Peyer's patch (tissue), 4 donors: ENCODE results near the gene MDM2. TPM values are rescaled to one million over a fixed set of nuclear protein-coding genes. Genes with fewer than 3 reads are reported as not detected.
"Not testable (repeated sequence)": the region's sequence is repeated elsewhere in the genome, so short reads cannot be mapped to it uniquely, and the experiment has no call there.

Experiments
- DNase-seq, 3 donors: peaks; one replicate each; pipeline ENCODE4 v3.0.0-alpha.2; 2017 to 2019
- H3K27ac ChIP-seq, 4 donors: fragments of 200-600 bp; sonication (generic); one replicate each; pipeline ENCODE4 v1.5.1; 2016 to 2019
- H3K27me3 ChIP-seq, 2 donors: fragments of 200-600 bp; sonication (generic); one replicate each; pipeline ENCODE4 v1.5.1; 2019
- H3K36me3 ChIP-seq, 3 donors: fragments of 200-600 bp; sonication (generic); one replicate each; pipeline ENCODE4 v1.5.1; 2016 to 2019
- H3K4me1 ChIP-seq, 4 donors: fragments of 200-600 bp; sonication (generic); one replicate each; pipeline ENCODE4 v1.5.1; 2016 to 2019
- H3K4me3 ChIP-seq, 4 donors: fragments of 200-600 bp; sonication (generic); 1 replicate in 3 of 4; 2 replicates in 1 of 4; pipeline ENCODE4 v1.5.1; 2016 to 2019; ENCODE audit warnings: mild to moderate bottlenecking in 1 of 4
- H3K9me3 ChIP-seq, 4 donors: fragments of 200-600 bp; sonication (generic); one replicate each; pipeline ENCODE4 v1.5.1; 2016 to 2019; ENCODE audit warnings: mild to moderate bottlenecking in 1 of 4
- CTCF ChIP-seq, 6 experiments: fragments of 450-650 bp in 4 of 6; fragments of 200-600 bp in 2 of 6; sonication (generic) in 1 of 6; IDR thresholded peaks; one replicate each; pipeline ENCODE4 v1.5.1; 2017 to 2019; ENCODE audit warnings: antibody characterized with exemption in 6 of 6, mild to moderate bottlenecking in 3 of 6, moderate library complexity in 1 of 6
- POLR2A ChIP-seq, 2 donors: fragments of 450-650 bp; IDR thresholded peaks; one replicate each; pipeline ENCODE4 v1.5.1; 2017; ENCODE audit warnings: antibody characterized with exemption in 2 of 2, mild to moderate bottlenecking in 2 of 2, moderate library complexity in 2 of 2
- total RNA-seq, 4 donors: library from RNA; depleted of rRNA; stranded (reverse); fragments of >200 nt; gene quantifications; one replicate each; pipeline ENCODE4 v1.1.0, GENCODE V29; 2016

MDM2 gene
- total RNA-seq, 4 donors from 2014 or later, result 64.7 to 126 (median 95.3) TPM

GRCh38 chr12:68815232-68815927 lies 7.4 kb downstream of the MDM2 start:
- Histone ChIP-seq H3K4me1 (peaks cover 0 to 32% (median 2%) of the 10 kb centered on the region in 4 donors), H3K27ac (no peak overlapping the region), H3K4me3 (no peak overlapping the region), H3K36me3 (peaks cover 0 to 51% (median 0%) of the 10 kb centered on the region in 3 donors), H3K9me3 (no peaks in the 10 kb centered on the region), H3K27me3 (no peaks in the 10 kb centered on the region)
- DNase-seq, result no peak
- TF ChIP-seq POLR2A (IDR thresholded peaks at IDR 0.05) (no peak), CTCF (IDR thresholded peaks at IDR 0.05) (no peak)

GRCh38 chr12:68815928-68816800 lies 8.2 kb downstream of the MDM2 start:
- DNase-seq, result no peak
- Histone ChIP-seq H3K4me3 (no peak overlapping the region), H3K36me3 (peaks cover 0 to 57% (median 0%) of the 10 kb centered on the region in 3 donors), H3K27ac (no peak overlapping the region), H3K4me1 (peaks cover 0 to 32% (median 2%) of the 10 kb centered on the region in 4 donors), H3K9me3 (no peaks in the 10 kb centered on the region), H3K27me3 (no peaks in the 10 kb centered on the region)
- TF ChIP-seq CTCF (IDR thresholded peaks at IDR 0.05) (no peak), POLR2A (IDR thresholded peaks at IDR 0.05) (no peak)

GRCh38 chr12:68819481-68819880 lies 11.5 kb downstream of the MDM2 start:
- H3K4me1 ChIP-seq, H3K27ac ChIP-seq, DNase-seq, H3K27me3 ChIP-seq, H3K4me3 ChIP-seq, H3K9me3 ChIP-seq: not testable (repeated sequence)
- H3K36me3 ChIP-seq, result peaks cover 0 to 77% (median 0%) of the 10 kb centered on the region in 3 donors

- TF ChIP-seq CTCF (IDR thresholded peaks at IDR 0.05) (no peak), POLR2A (IDR thresholded peaks at IDR 0.05) (no peak)
- no peak for DNase-seq
- Histone ChIP-seq H3K4me3 (no peak overlapping the region), H3K9me3 (no peaks in the 10 kb centered on the region), H3K27ac (no peak overlapping the region), H3K36me3 (peaks cover 0 to 86% (median 0%) of the 10 kb centered on the region in 3 donors), H3K4me1 (no peaks in the 10 kb centered on the region), H3K27me3 (no peaks in the 10 kb centered on the region)
Measured at GRCh38 chr12:68821357-68822188, 13.6 kb downstream of the MDM2 start.

- H3K9me3 ChIP-seq, result no peaks in the 10 kb centered on the region
- H3K27ac ChIP-seq, result no peak overlapping the region
- H3K4me3 ChIP-seq, result no peak overlapping the region
- H3K36me3 ChIP-seq, result peaks cover 0 to 89% (median 0%) of the 10 kb centered on the region in 3 donors
- no peaks in the 10 kb centered on the region for H3K4me1 ChIP-seq
- no peak for DNase-seq
- no peak for TF ChIP-seq CTCF (IDR thresholded peaks at IDR 0.05)
- no peak for TF ChIP-seq POLR2A (IDR thresholded peaks at IDR 0.05)
- no peaks in the 10 kb centered on the region for H3K27me3 ChIP-seq
Measured at GRCh38 chr12:68823696-68824095, 15.7 kb downstream of the MDM2 start.
